K562 treated with DMSO at 1 percent for 12 hours (cell line): Measurements from ENCODE around the gene SLC6A15. TPM values are rescaled to one million over a fixed set of nuclear protein-coding genes. Genes with fewer than 3 reads are reported as not detected.

Experiments
- total RNA-seq: library from RNA; unstranded; fragments of 300-600 nt; gene quantifications from 2 replicates; pipeline ENCODE4 v1.2.3, GENCODE V29; 2022; ENCODE audit not compliant: insufficient read depth

The SLC6A15 gene
- not detected in 2 replicates for total RNA-seq

DNA sequence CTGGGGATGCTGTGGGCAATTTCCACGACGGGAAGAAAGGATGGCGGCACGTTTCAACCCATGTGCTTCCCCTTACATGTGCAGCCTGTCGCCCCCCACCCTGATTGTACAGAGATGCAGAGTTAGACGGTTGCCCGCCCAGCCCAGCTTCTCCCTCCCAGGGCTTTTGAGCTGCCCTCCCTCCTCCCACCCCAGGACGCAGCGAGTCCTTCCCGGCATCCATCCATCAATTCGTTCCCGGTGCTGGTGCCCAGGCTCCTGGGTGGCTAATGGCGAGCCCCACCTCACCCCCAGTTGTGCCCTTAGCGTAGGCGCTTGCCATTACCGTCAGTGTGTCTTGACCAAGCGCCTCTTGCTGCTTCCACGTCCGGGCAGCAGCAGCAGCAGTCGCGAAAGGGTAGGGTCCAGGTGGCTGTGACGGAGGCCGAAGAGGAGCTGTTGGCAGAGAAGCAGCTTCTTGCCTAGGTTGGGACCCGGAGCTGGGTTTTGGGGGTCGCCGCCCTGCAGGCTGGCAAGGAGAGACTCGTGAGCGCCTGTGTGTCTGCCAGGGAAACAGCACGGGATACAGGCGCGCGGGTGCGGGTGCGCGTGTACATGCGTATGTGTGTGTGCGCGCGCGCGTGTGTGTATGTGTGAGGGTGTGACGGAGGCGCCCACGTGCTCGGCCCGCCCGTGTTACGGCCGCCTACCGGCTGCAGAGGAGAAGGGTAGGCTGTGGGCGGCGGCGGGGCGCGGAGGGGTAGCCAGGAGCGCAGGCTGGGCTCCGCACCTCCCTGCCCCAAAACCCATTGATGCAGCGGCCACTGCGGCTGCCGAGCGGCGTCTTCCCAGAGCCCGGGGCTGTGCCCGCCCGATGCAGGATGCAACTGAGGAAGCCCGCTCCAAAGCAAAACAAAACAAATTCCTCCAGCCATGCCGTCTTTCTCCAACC, at the start of gene SLC6A15:
Gene SLC6A15, minus strand, starts transcription at position 602 of the 931 bp plus-strand sequence. CDS start 20,679 bp downstream, outside the sequence.

Other genes with a start within 250 kb of the SLC6A15 start
- gene TSPAN19, start 123.5 kb upstream of the SLC6A15 start, total RNA-seq: not detected in 2 replicates
- gene LRRIQ1, start 123.6 kb upstream of the SLC6A15 start, total RNA-seq: not detected in 2 replicates